HG03039 (cell line): ENCODE data around the gene FAM240A.

Source experiments
- ATAC-seq: cut with Tn5 transposase; IDR thresholded peaks from one replicate; pipeline ENCODE4 v1.9.1; 2021; ENCODE audit warnings: mild to moderate bottlenecking, moderate library complexity; ENCODE audit not compliant: unreplicated experiment

The FAM240A gene

GRCh38 chr3:46624975-46625490 is 12.7 kb downstream of the FAM240A start:
- ATAC-seq = no peak

DNA sequence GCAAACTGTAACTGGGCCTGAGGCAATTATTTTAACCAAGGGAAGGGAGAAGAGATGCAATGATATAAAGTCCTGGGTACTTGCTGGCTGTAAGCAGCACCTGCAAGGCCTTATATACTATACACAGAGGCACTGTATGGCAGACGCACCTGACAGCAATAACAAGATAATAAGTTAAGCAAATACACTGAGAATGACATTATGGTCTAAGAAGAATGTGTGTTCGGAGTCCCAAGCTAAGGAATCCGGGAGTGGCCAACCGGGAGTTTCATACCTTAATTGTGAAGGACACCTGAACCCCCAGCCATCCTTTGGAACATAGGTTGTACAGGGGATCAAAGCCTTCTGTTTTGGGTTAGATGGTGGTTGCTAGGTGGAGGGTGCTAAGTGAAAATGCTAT is 13.7 kb downstream of the FAM240A start:
- no peak for ATAC-seq

DNA sequence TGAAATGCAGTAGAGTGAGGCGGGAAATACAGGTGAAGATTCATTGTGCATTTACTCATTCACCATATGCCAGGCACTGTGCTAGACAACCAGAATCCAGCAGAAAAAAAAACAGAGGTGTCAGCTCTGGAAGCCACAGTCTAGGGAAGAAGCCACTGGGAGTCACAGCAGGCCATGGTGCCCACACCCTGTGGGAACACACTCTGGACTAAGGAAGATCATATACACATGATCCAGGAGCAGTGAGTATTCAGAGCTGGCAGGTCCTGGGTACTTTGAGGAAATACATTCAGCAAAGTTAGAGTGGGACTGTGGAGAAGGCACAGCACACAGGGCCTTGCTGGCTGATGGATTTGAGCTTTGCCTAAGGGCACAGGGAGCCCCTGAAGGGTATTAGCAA is 14.8 kb downstream of the FAM240A start:
- ATAC-seq = no peak

DNA sequence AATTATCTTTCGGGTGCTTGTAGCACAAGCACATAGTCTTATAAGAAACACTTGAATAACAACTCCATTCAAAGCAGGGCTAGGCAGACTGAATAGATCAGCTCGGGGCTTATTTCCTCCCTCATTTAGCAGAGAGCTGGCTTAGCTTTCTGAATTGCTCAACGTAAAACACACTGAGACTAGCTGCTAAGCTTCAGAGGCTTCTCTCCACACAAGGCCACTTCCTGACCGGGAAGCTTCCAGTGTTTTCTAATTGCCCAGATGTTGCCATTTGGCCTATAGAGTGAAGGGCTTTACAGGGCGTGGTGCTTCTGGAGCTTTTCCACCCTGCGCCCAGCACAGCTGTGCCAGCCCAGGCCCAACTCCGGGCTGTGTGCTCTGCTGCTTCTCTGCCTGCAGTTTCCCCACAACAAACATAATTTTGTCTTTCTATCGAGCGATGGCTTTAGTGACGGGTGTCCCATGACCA is 16.6 kb downstream of the FAM240A start:
- ATAC-seq = no peak

GRCh38 chr3:46629551-46630517 is 17.5 kb downstream of the FAM240A start:
- ATAC-seq = no peak

- ATAC-seq = no peak
Observed at GRCh38 chr3:46632792-46633191, 20.5 kb downstream of the FAM240A start.

DNA sequence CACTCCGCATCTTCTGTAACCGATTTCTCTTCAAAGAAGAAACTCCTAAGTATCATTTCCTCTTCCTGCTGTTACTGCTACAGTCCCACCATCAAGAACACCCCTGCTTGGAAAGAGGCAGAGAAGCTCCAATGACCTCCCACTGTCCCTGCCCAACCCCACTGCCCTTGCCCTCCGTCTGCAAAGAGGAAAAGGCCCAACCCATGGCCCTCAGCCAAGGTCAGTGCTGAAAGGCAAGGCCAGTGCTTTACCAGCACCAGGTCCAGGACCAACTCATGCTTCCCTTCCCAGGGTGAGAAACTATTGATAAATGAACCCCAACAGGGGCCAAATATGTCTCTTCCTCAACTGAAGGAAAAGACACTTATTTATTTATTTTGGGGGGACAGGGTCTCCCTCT is 22.5 kb downstream of the FAM240A start:
- ATAC-seq = no peak

GRCh38 chr3:46639221-46639620 is 26.9 kb downstream of the FAM240A start:
- ATAC-seq = no peak

DNA sequence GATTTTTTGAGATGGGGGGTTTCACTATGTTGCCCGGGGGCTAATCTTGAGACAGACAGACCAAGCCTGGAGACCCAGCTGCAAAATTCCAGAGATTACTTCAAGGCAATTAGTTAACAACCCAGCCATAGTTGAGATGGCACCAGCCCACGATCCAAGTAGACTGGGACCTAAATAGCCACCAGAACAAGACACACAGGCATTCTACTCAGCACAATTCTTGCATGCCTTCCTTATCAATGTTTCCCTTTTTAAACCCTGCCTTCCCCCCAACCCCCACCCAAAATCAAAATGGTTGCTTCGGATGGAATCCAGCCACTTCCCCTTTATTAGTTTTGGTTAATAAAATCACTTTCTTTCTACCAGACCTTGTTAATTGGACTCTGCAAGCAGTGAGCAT is 28.6 kb downstream of the FAM240A start:
- ATAC-seq = no peak

GRCh38 chr3:46642971-46643370 is 30.6 kb downstream of the FAM240A start:
- no peak for ATAC-seq

GRCh38 chr3:46643701-46644100 is 31.4 kb downstream of the FAM240A start:
- ATAC-seq = no peak

- ATAC-seq = no peak
Observed at GRCh38 chr3:46646700-46647099, 34.4 kb downstream of the FAM240A start.

DNA sequence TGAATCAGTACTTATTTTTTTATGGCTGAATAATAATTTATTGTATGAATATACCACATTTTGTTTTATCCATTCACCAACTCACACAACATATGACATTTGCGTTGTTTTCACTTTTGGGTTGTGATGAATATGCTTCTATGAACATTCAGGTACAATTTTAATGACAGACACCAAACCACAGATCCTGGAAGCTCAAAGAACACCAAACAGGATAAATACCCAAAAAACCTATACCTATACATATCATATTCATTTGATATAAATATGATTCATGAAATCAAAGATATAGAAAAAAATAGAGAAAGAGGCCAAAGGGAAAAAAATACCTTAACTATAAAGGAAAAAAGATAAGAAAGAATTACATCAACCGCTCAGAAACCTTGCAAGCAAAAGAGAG is 35.8 kb downstream of the FAM240A start:
- ATAC-seq = no peak

GRCh38 chr3:46649436-46649835 is 37.1 kb downstream of the FAM240A start:
- ATAC-seq = no peak

DNA sequence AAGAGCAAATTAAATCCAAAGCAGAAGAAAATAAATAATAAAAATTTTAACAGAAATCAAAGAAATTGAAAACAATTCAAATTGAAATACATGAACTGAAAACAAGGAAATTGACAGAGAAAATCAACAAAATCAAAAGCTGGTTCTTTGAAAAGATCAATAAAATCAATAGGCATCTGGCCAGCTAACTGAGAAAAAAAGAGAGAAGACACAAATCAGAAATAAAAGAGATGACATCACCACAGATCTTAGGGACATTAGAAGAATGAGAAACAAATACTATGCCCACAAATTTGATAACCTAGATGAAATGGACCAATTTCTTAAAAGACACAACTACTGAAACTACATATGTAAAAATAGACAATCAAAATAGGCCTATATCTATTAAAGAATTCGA is 38.8 kb downstream of the FAM240A start:
- no peak for ATAC-seq

DNA sequence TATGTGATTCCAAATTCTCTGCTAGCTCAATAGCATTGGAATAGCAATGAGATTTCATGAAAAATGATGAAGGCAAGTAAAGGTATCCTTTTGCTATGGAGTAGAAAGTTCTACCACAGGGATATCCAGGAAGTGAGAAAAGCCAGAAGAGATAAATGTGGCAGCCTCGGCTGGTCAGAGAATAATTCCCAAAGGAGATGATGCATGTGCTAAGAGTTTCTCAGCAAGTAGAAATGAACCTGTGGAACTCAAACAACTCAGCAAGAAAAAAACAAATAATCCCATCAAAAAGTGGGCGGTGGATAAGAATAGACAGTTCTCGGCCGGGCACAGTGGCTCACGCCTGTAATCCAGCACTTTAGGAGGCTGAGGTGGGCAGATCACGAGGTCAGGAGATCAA is 42.9 kb downstream of the FAM240A start:
- no peak for ATAC-seq

GRCh38 chr3:46656778-46657556 is 44.6 kb downstream of the FAM240A start:
- ATAC-seq = no peak

DNA sequence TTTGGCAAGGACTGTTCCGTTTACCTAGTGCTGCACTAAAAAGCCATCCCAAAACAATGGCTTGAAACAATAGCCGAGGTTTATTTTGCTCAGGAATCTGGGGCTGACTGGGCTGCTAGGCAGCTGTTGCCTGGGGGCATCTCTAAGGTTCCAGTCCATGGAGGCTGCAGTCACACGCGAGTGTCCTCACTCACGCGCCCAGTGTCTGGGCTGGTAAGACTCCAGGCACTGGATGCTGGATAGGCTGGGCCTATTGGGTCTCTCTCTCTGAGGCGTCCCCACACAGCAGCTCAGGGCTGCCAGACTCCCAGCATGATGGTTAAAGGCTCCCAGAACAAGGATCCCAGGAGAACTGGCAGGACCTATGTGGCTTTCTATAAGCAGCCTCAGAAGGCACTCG is 47.0 kb downstream of the FAM240A start:
- ATAC-seq = no peak

DNA sequence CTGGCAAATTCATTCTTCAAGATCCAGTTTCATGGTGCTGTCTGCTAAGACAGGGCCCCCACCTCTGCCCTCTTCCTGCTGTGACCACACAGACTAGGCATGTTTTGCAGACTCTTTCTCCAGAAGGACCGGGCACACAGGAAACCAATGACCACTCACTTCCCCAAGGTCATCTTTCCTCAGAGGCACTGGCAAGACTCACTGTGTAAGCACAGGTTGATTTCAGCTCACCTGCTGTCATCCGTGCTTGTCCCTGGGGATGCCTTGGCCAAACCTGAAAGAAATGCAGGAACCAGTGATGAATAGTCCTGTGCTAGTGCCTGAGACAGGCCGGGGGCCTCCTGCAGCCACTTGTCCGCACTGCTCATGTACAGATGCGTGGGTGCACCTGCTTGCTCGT is 47.7 kb downstream of the FAM240A start:
- ATAC-seq = no peak

- ATAC-seq = no peak
Observed at GRCh38 chr3:46660543-46661523, 48.5 kb downstream of the FAM240A start.
